ENCODE data around the gene MMGT1.
"Not testable (repeated sequence)": the region's sequence is repeated elsewhere in the genome, so short reads cannot be mapped to it uniquely, and the experiment has no call there.

The MMGT1 gene

GRCh38 chrX:135920516-135920915, 53.3 kb downstream of the MMGT1 start:
- DNase-seq, result not testable (repeated sequence)

DNA sequence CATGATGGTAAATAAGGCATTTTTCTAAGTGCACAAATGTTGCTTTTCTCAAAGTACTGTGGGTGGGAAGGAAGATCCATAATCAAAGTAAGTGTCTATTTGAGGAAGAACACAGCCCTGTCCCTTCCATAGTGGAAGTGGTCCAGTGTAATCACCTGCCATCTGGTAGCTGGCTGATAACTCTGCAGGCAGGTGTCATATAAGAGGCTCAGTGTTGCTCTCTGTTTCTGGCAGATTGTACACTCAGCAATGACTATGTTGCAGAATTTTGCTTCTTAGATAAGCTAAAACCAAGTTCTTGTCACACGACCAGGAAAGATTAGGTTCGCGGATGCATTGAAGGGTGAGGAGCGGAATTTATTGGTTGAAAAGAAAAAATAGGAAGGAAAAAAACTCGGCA, 59.4 kb downstream of the MMGT1 start:
- no peak for DNase-seq
